ENCODE data around the gene RALGAPA2.

Gene RALGAPA2

GRCh38 chr20:20427227-20427864, 285.1 kb downstream of the RALGAPA2 start:
- ATAC-seq (replicated peaks; ENCODE audit: extremely low read depth, poor library complexity, severe bottlenecking) (no peak), DNase-seq (ENCODE audit: low spot score in 2 of 2) (no peak)
- Mint-ChIP-seq H3K4me1 (no peaks in the 10 kb centered on the region), H3K36me3 (ENCODE audit: insufficient read depth) (peaks cover 1% of the 10 kb centered on the region), H3K27me3 (no peaks in the 10 kb centered on the region), H3K4me3 (no peak overlapping the region), H3K27ac (ENCODE audit: low read depth) (no peak overlapping the region), H3K9me3 (no peaks in the 10 kb centered on the region)

GRCh38 chr20:20426655-20426907, 285.9 kb downstream of the RALGAPA2 start:
- ATAC-seq (replicated peaks; ENCODE audit: extremely low read depth, poor library complexity, severe bottlenecking), result no peak
- Mint-ChIP-seq H3K27ac (ENCODE audit: low read depth) (no peak overlapping the region), H3K36me3 (ENCODE audit: insufficient read depth) (peaks cover 3% of the 10 kb centered on the region), H3K4me3 (no peak overlapping the region), H3K9me3 (no peaks in the 10 kb centered on the region), H3K4me1 (no peaks in the 10 kb centered on the region), H3K27me3 (no peaks in the 10 kb centered on the region)
- no peak for DNase-seq (ENCODE audit: low spot score in 2 of 2)

- DNase-seq (ENCODE audit: low spot score in 2 of 2) (no peak), ATAC-seq (replicated peaks; ENCODE audit: extremely low read depth, poor library complexity, severe bottlenecking) (no peak)
- Mint-ChIP-seq H3K4me3 (no peak overlapping the region), H3K9me3 (no peaks in the 10 kb centered on the region), H3K27ac (ENCODE audit: low read depth) (no peak overlapping the region), H3K4me1 (no peaks in the 10 kb centered on the region), H3K36me3 (ENCODE audit: insufficient read depth) (peaks cover 3% of the 10 kb centered on the region), H3K27me3 (no peaks in the 10 kb centered on the region)
Measured at GRCh38 chr20:20425823-20426654, 286.4 kb downstream of the RALGAPA2 start.

- Mint-ChIP-seq H3K9me3 (no peaks in the 10 kb centered on the region), H3K36me3 (ENCODE audit: insufficient read depth) (peaks cover 4% of the 10 kb centered on the region), H3K27me3 (no peaks in the 10 kb centered on the region), H3K27ac (ENCODE audit: low read depth) (no peak overlapping the region), H3K4me1 (no peaks in the 10 kb centered on the region), H3K4me3 (no peak overlapping the region)
- DNase-seq (ENCODE audit: low spot score in 2 of 2) (no peak), ATAC-seq (replicated peaks; ENCODE audit: extremely low read depth, poor library complexity, severe bottlenecking) (no peak)
Measured at GRCh38 chr20:20423117-20423516, 289.3 kb downstream of the RALGAPA2 start.

- Mint-ChIP-seq H3K27me3 (no peaks in the 10 kb centered on the region), H3K4me1 (no peaks in the 10 kb centered on the region), H3K27ac (ENCODE audit: low read depth) (no peak overlapping the region), H3K4me3 (no peak overlapping the region), H3K9me3 (no peaks in the 10 kb centered on the region), H3K36me3 (ENCODE audit: insufficient read depth) (peaks cover 5% of the 10 kb centered on the region)
- ATAC-seq (replicated peaks; ENCODE audit: extremely low read depth, poor library complexity, severe bottlenecking), result no peak
- no peak for DNase-seq (ENCODE audit: low spot score in 2 of 2)
Measured at GRCh38 chr20:20417876-20418676, 294.4 kb downstream of the RALGAPA2 start.

GRCh38 chr20:20415321-20415720, 297.1 kb downstream of the RALGAPA2 start:
- Mint-ChIP-seq H3K9me3 (no peaks in the 10 kb centered on the region), H3K27me3 (no peaks in the 10 kb centered on the region), H3K4me1 (no peaks in the 10 kb centered on the region), H3K4me3 (no peak overlapping the region), H3K36me3 (ENCODE audit: insufficient read depth) (peaks cover 4% of the 10 kb centered on the region), H3K27ac (ENCODE audit: low read depth) (no peak overlapping the region)
- DNase-seq (ENCODE audit: low spot score in 2 of 2) (no peak), ATAC-seq (replicated peaks; ENCODE audit: extremely low read depth, poor library complexity, severe bottlenecking) (no peak)

- H3K27me3 Mint-ChIP-seq, result no peaks in the 10 kb centered on the region
- H3K4me1 Mint-ChIP-seq, result no peaks in the 10 kb centered on the region
Measured at GRCh38 chr20:20414640-20415220, 297.7 kb downstream of the RALGAPA2 start.

GRCh38 chr20:20413810-20414281, 298.6 kb downstream of the RALGAPA2 start:
- ATAC-seq (replicated peaks; ENCODE audit: extremely low read depth, poor library complexity, severe bottlenecking) (no peak), DNase-seq (ENCODE audit: low spot score in 2 of 2) (no peak)
- no peak overlapping the region for H3K27ac Mint-ChIP-seq (ENCODE audit: low read depth)
- no peaks in the 10 kb centered on the region for H3K4me1 Mint-ChIP-seq
- peaks cover 3% of the 10 kb centered on the region for H3K36me3 Mint-ChIP-seq (ENCODE audit: insufficient read depth)
- H3K4me3 Mint-ChIP-seq, result no peak overlapping the region
- H3K9me3 Mint-ChIP-seq, result no peaks in the 10 kb centered on the region
- no peaks in the 10 kb centered on the region for H3K27me3 Mint-ChIP-seq

More at GRCh38 chr20:20414640-20415220, 297.7 kb downstream of the RALGAPA2 start:
- DNase-seq (ENCODE audit: low spot score in 2 of 2) (no peak), ATAC-seq (replicated peaks; ENCODE audit: extremely low read depth, poor library complexity, severe bottlenecking) (no peak)
- Mint-ChIP-seq H3K27ac (ENCODE audit: low read depth) (no peak overlapping the region), H3K36me3 (ENCODE audit: insufficient read depth) (peaks cover 3% of the 10 kb centered on the region), H3K4me3 (no peak overlapping the region), H3K9me3 (no peaks in the 10 kb centered on the region)

GRCh38 chr20:20412750-20413149, 299.7 kb downstream of the RALGAPA2 start:
- Mint-ChIP-seq H3K36me3 (ENCODE audit: insufficient read depth) (peaks cover 3% of the 10 kb centered on the region), H3K4me1 (no peaks in the 10 kb centered on the region), H3K4me3 (no peak overlapping the region), H3K27me3 (no peaks in the 10 kb centered on the region), H3K27ac (ENCODE audit: low read depth) (no peak overlapping the region), H3K9me3 (no peaks in the 10 kb centered on the region)
- ATAC-seq (replicated peaks; ENCODE audit: extremely low read depth, poor library complexity, severe bottlenecking) (no peak), DNase-seq (ENCODE audit: low spot score in 2 of 2) (no peak)

GRCh38 chr20:20411836-20412235, 300.6 kb downstream of the RALGAPA2 start:
- no peak overlapping the region for H3K4me3 Mint-ChIP-seq
- DNase-seq (ENCODE audit: low spot score in 2 of 2) (no peak), ATAC-seq (replicated peaks; ENCODE audit: extremely low read depth, poor library complexity, severe bottlenecking) (no peak)
- no peaks in the 10 kb centered on the region for H3K27me3 Mint-ChIP-seq
- no peaks in the 10 kb centered on the region for H3K9me3 Mint-ChIP-seq
- no peak overlapping the region for H3K27ac Mint-ChIP-seq (ENCODE audit: low read depth)
- no peaks in the 10 kb centered on the region for H3K4me1 Mint-ChIP-seq
- H3K36me3 Mint-ChIP-seq (ENCODE audit: insufficient read depth), result peaks cover 3% of the 10 kb centered on the region

GRCh38 chr20:20411402-20411801, 301.0 kb downstream of the RALGAPA2 start:
- H3K9me3 Mint-ChIP-seq, result no peaks in the 10 kb centered on the region

GRCh38 chr20:20410678-20411077, 301.8 kb downstream of the RALGAPA2 start:
- H3K36me3 Mint-ChIP-seq (ENCODE audit: insufficient read depth), result peaks cover 3% of the 10 kb centered on the region
- no peak overlapping the region for H3K27ac Mint-ChIP-seq (ENCODE audit: low read depth)
- H3K4me1 Mint-ChIP-seq, result no peaks in the 10 kb centered on the region
- no peak for DNase-seq (ENCODE audit: low spot score in 2 of 2)
- H3K27me3 Mint-ChIP-seq, result no peaks in the 10 kb centered on the region
- no peaks in the 10 kb centered on the region for H3K9me3 Mint-ChIP-seq
- H3K4me3 Mint-ChIP-seq, result no peak overlapping the region
- ATAC-seq (replicated peaks; ENCODE audit: extremely low read depth, poor library complexity, severe bottlenecking), result no peak

More at GRCh38 chr20:20411402-20411801, 301.0 kb downstream of the RALGAPA2 start:
- Mint-ChIP-seq H3K4me1 (no peaks in the 10 kb centered on the region), H3K27ac (ENCODE audit: low read depth) (no peak overlapping the region), H3K4me3 (no peak overlapping the region), H3K27me3 (no peaks in the 10 kb centered on the region), H3K36me3 (ENCODE audit: insufficient read depth) (peaks cover 3% of the 10 kb centered on the region)
- DNase-seq (ENCODE audit: low spot score in 2 of 2) (no peak), ATAC-seq (replicated peaks; ENCODE audit: extremely low read depth, poor library complexity, severe bottlenecking) (no peak)

All from central memory CD8-positive, alpha-beta T cell (primary cell).